Measurements from ENCODE around the gene TSPEAR. TPM values are rescaled to one million over a fixed set of nuclear protein-coding genes. Genes with fewer than 3 reads are reported as not detected.

TSPEAR gene
- total RNA-seq, 4 donors from 2014 or later, result not detected

DNA sequence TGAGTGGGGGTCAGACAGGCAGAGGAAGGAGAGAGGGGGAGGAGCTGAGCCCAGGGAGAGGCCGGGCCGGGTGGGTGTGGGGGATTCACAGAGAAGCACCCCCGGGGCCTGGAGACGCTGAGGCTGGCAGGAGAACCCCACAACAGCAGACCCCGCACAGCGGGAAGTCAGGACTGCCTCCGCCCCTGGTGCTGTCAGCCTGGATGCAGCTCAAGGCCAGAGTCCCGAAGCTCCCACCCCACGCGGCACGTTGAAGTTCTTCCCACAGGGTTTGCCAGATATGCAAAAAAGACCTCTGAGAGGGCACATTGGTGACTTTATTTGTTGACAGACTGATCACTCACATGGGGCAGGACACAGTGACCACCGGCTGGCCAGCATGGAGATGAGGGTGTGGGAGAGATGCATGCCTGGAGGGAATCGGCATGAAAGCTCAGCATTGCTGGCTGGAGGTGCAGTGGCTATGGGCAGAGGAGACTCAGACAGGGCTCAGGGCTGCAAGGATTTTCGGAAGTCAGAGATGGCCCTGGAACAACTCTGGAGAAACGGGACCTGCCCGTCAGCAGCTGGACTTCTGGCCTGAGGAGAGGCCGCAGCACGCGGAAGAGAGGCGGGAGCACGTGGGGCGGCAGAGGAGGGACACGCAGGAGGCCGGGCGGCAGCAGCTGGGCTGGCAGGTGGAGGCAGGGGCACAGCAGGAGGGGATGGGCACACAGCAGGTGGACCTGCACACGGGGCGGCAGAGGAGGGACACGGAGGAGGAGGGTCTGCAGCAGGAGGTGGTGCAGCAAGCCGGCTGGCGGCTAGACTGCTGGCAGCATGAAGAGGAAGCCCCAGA, 153.7 kb downstream of the TSPEAR start:
- TF ChIP-seq, protein P1, sequence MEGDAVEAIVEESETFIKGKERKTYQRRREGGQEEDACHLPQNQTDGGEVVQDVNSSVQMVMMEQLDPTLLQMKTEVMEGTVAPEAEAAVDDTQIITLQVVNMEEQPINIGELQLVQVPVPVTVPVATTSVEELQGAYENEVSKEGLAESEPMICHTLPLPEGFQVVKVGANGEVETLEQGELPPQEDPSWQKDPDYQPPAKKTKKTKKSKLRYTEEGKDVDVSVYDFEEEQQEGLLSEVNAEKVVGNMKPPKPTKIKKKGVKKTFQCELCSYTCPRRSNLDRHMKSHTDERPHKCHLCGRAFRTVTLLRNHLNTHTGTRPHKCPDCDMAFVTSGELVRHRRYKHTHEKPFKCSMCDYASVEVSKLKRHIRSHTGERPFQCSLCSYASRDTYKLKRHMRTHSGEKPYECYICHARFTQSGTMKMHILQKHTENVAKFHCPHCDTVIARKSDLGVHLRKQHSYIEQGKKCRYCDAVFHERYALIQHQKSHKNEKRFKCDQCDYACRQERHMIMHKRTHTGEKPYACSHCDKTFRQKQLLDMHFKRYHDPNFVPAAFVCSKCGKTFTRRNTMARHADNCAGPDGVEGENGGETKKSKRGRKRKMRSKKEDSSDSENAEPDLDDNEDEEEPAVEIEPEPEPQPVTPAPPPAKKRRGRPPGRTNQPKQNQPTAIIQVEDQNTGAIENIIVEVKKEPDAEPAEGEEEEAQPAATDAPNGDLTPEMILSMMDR (IDR thresholded peaks at IDR 0.05; ENCODE audit: low read depth), result no peak

DNA sequence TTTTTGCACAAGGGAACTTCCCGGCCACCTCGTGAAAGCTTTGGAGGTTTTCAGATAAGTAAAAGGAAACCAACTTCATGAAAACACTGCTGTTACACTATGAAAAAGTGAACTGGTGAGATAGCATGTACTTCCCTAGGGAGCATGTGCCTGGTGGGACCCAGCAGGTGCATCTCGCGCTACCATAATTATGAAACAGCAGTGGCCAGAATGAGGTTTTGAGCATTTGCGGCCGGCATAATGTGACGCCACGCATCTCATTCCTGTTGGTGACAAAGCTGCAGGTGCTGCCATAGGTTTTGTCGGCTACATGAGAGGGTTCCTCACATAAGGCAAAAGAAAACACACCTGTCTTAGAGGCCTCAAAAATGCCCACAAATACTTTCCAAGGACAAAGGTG, 154.5 kb downstream of the TSPEAR start:
- TF ChIP-seq, protein P1 (IDR thresholded peaks at IDR 0.05; ENCODE audit: low read depth), result no peak

DNA sequence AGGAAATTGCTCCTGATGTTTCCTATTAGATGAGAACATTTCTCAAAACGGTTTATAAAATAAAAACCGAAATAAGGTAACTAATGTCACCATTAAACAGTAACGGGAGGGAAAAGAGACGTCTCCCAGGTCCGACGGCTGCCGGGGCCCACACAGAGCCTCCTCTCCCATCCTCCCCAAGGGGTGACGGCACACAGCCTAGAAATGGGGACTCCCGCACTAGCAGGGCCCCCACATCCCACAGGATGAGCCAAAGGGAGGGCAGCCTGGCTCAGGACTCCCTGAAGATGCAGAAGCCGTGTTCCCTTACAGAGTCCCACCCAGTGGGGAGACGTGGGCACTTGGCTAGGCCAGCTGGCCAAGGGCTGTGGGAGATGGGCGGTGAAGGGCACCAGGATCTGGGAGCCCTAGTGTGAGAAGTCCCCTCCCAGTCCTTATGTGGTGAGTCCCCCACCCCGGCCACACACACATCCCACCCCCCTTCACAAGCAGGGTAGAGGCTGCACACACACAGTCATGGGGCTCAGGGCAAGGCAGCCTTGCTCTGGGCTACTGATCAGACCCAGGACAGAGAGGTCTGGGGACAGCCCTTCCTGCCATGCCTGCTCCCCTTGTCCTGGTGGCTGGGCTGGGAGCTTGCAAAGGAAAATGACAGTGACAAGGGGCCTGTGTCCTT, 156.0 kb downstream of the TSPEAR start:
- TF ChIP-seq, protein P1 (IDR thresholded peaks at IDR 0.05; ENCODE audit: low read depth), result no peak

DNA sequence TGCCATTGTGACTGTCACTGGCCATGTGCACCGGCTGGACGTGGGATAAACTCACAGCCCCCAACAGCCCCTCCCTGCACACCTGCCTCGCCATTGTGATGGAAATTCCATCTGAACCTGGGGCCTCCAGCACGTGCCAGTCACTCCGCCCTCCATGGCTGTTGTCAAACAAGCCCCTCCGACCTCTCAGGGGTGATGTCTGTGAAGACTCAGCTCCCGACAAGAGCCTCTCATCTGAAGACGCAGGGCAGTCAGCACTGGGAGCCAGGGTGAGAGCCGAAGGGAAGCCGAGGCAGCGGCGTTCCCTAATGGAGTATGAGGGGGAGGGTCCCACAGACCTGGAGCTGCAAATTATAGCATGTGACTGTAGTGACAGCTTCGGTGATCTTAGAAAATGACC, 158.7 kb downstream of the TSPEAR start:
- TF ChIP-seq, protein P1 (IDR thresholded peaks at IDR 0.05; ENCODE audit: low read depth), result no peak

DNA sequence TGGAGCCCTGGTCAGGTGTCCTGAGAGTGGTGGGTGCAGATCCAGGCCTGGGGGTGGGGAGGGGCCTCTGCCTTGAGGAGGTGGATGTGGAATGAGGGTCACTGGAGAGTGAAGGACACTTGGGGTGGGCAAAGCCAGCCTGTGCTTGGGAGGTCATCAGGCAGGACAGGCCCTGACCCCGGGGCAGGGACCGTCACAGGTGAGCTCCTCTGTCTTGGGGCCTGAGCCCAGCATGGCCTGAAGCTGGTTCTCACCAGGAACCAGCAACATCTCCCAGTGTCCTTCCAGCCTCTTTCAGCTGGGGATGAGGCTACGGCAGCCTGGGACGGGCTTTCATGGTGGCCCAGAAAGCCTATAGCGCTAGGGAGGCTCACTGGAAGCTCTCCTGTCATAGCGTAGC, 159.2 kb downstream of the TSPEAR start:
- TF ChIP-seq, protein P1 (IDR thresholded peaks at IDR 0.05; ENCODE audit: low read depth), result no peak

DNA sequence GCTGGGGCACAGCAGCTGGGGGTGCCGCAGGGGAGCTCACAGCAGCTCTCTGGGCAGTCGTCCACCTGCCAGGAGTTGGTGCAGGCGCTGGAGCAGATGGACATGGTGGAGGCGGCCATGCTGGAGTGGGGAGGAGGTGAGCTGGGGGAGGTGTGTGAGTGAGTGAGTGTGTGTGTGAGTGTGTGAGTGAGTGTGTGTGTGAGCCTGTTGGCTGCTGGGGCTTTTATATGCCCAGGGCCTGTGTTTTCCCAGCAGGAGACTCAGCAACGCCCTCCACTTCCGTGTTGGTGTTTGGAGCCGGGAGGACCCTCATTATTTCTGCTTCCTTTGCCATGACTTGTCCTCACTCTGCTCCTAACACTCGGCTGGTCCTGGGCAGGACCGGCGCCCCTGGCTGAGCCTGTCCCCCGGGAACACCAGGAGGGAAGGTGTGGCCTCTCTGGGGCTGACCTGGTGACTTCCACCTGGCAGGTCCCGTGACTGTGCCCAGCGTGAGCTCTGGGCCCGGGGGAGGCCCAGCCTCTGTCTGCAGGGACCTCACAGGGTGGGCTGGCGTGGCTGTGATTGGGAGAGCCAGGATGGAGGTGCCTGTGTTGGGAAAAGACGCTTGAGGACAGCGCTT, 159.9 kb downstream of the TSPEAR start, which contains the start of gene KRTAP10-2:
KRTAP10-2 (minus strand) TSS at position 166 of the 622 bp plus-strand sequence; CDS start at position 119, 47 bp downstream.
- TF ChIP-seq, protein P1 (IDR thresholded peaks at IDR 0.05; ENCODE audit: low read depth), result no peak

DNA sequence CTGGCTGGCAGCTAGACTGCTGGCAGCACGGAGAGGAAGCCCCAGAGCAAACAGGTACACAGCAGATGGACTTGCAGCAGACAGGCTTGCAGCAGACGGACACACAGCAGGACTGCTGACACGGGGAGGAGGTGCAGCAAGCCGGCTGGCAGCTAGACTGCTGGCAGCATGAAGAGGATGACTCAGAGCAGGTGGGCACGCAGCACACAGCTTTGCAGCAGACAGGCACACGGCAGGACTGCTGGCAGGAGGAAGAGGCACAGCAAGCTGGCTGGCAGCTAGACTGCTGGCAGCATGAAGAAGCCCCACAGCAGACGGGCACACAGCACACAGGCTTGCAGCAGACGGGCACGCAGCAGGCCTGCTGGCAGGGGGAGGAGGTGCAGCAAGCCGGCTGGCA, 160.6 kb downstream of the TSPEAR start:
- TF ChIP-seq, protein P1 (IDR thresholded peaks at IDR 0.05; ENCODE audit: low read depth), result no peak

Data from subcutaneous adipose tissue (tissue), 4 donors.